Endothelial cell of umbilical vein (primary cell): Measurements from ENCODE around the gene MACROD2. TPM values are rescaled to one million over a fixed set of nuclear protein-coding genes. Genes with fewer than 3 reads are reported as not detected.

ENCODE experiments used
- BruUV-seq: library from RNA; stranded (reverse); fragments of 400-500 nt; replicated peaks from 2 replicates; lab custom pipeline; 2021; lab: Mats Ljungman, UMichigan
- CTCF ChIA-PET: fragments of 300-600, 350-600 bp; sonication (Branson Sonifier 250); formaldehyde crosslinking; loops from one replicate; lab custom pipeline; 2021; ENCODE audit warnings: antibody characterized with exemption, inconsistent platforms; lab: Charles Lee
- POLR2A ChIA-PET: fragments of 300-600, 350-600 bp; sonication (Branson Sonifier 250); formaldehyde crosslinking; loops from one replicate; lab custom pipeline; 2021; ENCODE audit warnings: antibody characterized with exemption, inconsistent platforms; lab: Charles Lee
- DNase-seq: peaks from one replicate; pipeline ENCODE4 v3.0.0-alpha.2; 2011; ENCODE audit warnings: low read depth, low spot score
- FAIRE-seq: peaks from 2 replicates; lab custom pipeline; 2011; peaks lifted over from hg19 to GRCh38; lab: Jason Lieb, UNC
- H2AFZ ChIP-seq: 2 replicates; pipeline ENCODE4 v1.6.0; 2012; ENCODE audit warnings: low read depth, low read length, control low read depth, inconsistent platforms
- H3K27ac ChIP-seq: 2 replicates; pipeline ENCODE4 v1.5.1; 2011; ENCODE audit warnings: low read depth, mild to moderate bottlenecking, control low read depth, low read length, moderate library complexity; ENCODE audit not compliant: insufficient read depth
- H3K27me3 ChIP-seq, 2 experiments: 2 replicates each; pipeline versions ENCODE4 v1.6.0 to v1.6.1; 2011; ENCODE audit warnings: low read length in 2 of 2, mixed read lengths in 1 of 2; ENCODE audit not compliant: control insufficient read depth in 2 of 2, insufficient read depth in 2 of 2
- H3K36me3 ChIP-seq, 2 experiments: 2 replicates in 1 of 2; 3 replicates in 1 of 2; pipeline ENCODE4 v1.5.1; 2011; ENCODE audit warnings: low read length in 2 of 2, mild to moderate bottlenecking in 1 of 2, moderate library complexity in 1 of 2; ENCODE audit not compliant: control insufficient read depth in 2 of 2, insufficient read depth in 2 of 2; ENCODE audit errors: extremely low read depth in 1 of 2
- H3K4me1 ChIP-seq: 3 replicates; pipeline ENCODE4 v1.5.1; 2011; ENCODE audit warnings: mild to moderate bottlenecking, low read length; ENCODE audit not compliant: control insufficient read depth, insufficient read depth; ENCODE audit errors: extremely low read depth
- H3K4me2 ChIP-seq: 2 replicates; pipeline ENCODE4 v1.6.1; 2011; ENCODE audit warnings: low read length, control low read depth, mixed read lengths; ENCODE audit not compliant: insufficient read depth
- H3K4me3 ChIP-seq, 3 experiments: fragments of 200-600 bp in 1 of 3; sonication (generic), shearing (Covaris generic) in 1 of 3; replicated peaks in 1 of 3; 2 replicates each; pipeline ENCODE4 v1.5.1; 2011 to 2016; ENCODE audit warnings: control low read depth in 3 of 3, low read length in 3 of 3, mild to moderate bottlenecking in 2 of 3, inconsistent platforms in 1 of 3, low read depth in 1 of 3, moderate library complexity in 1 of 3; ENCODE audit not compliant: insufficient read depth in 1 of 3
- H3K79me2 ChIP-seq: 2 replicates; pipeline ENCODE4 v1.6.0; 2012; ENCODE audit warnings: low read length, inconsistent platforms; ENCODE audit not compliant: control insufficient read depth, insufficient read depth
- H3K9ac ChIP-seq: replicated peaks from 2 replicates; pipeline ENCODE3; 2011; ENCODE audit warnings: low read length, control low read depth; ENCODE audit not compliant: insufficient read depth; ENCODE audit errors: extremely low read depth
- H3K9me1 ChIP-seq: replicated peaks from 3 replicates; pipeline ENCODE4 v1.6.0; 2011; ENCODE audit warnings: mild to moderate bottlenecking, low read length; ENCODE audit not compliant: control insufficient read depth, insufficient read depth; ENCODE audit errors: extremely low read depth
- H3K9me3 ChIP-seq: replicated peaks from 2 replicates; pipeline ENCODE4 v1.5.1; 2012; ENCODE audit warnings: low read length, inconsistent platforms; ENCODE audit not compliant: control insufficient read depth, insufficient read depth
- H4K20me1 ChIP-seq: replicated peaks from 2 replicates; pipeline ENCODE3; 2011; ENCODE audit warnings: mild to moderate bottlenecking, low read length; ENCODE audit not compliant: control insufficient read depth, insufficient read depth; ENCODE audit errors: extremely low read depth
- EZH2 ChIP-seq: IDR thresholded peaks from 2 replicates; pipeline ENCODE4 v1.6.1; 2012; ENCODE audit warnings: borderline replicate concordance, low read depth, mild to moderate bottlenecking, moderate library complexity, low read length, inconsistent platforms; ENCODE audit not compliant: severe bottlenecking
- FOS ChIP-seq: IDR thresholded peaks from 2 replicates; pipeline ENCODE4 v1.6.1; 2011; ENCODE audit warnings: mild to moderate bottlenecking, low read length, moderate library complexity, borderline replicate concordance; ENCODE audit not compliant: insufficient read depth
- GATA2 ChIP-seq: IDR thresholded peaks from 2 replicates; pipeline ENCODE4 v1.7.0; 2011; ENCODE audit warnings: low read depth, mild to moderate bottlenecking, moderate library complexity, mixed read lengths, low read length; ENCODE audit not compliant: insufficient read length, insufficient read depth
- JUN ChIP-seq: IDR thresholded peaks from 2 replicates; pipeline ENCODE4 v1.6.1; 2011; ENCODE audit warnings: borderline replicate concordance, low read depth; ENCODE audit not compliant: insufficient read length, insufficient read depth
- MAX ChIP-seq: IDR thresholded peaks from 2 replicates; pipeline ENCODE4 v1.6.1; 2011; ENCODE audit not compliant: insufficient read depth, insufficient read length
- MYC ChIP-seq: IDR thresholded peaks from one replicate; pipeline ENCODE4 v1.6.1; 2011; ENCODE audit warnings: mild to moderate bottlenecking, low read depth, low read length
- POLR2A ChIP-seq: IDR thresholded peaks from 2 replicates; pipeline ENCODE4 v1.6.1; 2012; ENCODE audit warnings: low read depth, mild to moderate bottlenecking, control low read depth, low read length
- POLR2AphosphoS5 ChIP-seq: IDR thresholded peaks from 2 replicates; pipeline ENCODE4 v1.6.1; 2012; ENCODE audit warnings: low read depth, mild to moderate bottlenecking, control low read depth, low read length, moderate library complexity; ENCODE audit not compliant: insufficient read depth
- dilution Hi-C: fragments of 300-500 bp; cut with MboI; formaldehyde crosslinking; loops from one replicate; pipeline ENCODE4 v1.15.0; 2019; ENCODE audit warnings: low sequenced_read_pairs; ENCODE audit not compliant: extremely low pct_ligation_motif_present
- intact Hi-C: fragments of 100-400 bp; cut with micrococcal nuclease; formaldehyde crosslinking; loops from one replicate; pipeline ENCODE4 v1.10.0; 2022
- polyA plus RNA-seq, 4 experiments: library from polyadenylated mRNA; depleted of rRNA in 3 of 4; stranded (reverse) in 3 of 4; unstranded in 1 of 4; fragments of >200 nt; gene quantifications; 2 replicates each; pipeline versions ENCODE4 v1.2.1 to v1.2.3, GENCODE V29; 2011 to 2012; ENCODE audit warnings: missing spikeins in 1 of 4
- total RNA-seq: library from RNA; stranded (reverse); gene quantifications from 2 replicates; pipeline ENCODE4 v1.2.3, GENCODE V29; 2021
- TF ChIP-seq, protein P1 (sequence below), 2 donors: IDR thresholded peaks; 1 replicate in 1 of 2; 2 replicates in 1 of 2; pipeline ENCODE4 v1.5.1; 2011; ENCODE audit warnings: low read length in 2 of 2, mild to moderate bottlenecking in 2 of 2, moderate library complexity in 2 of 2, control low read depth in 1 of 2, inconsistent platforms in 1 of 2, low read depth in 1 of 2; ENCODE audit not compliant: insufficient read depth in 1 of 2; ENCODE audit errors: extremely low read depth in 1 of 2

The MACROD2 gene
- total and polyA plus RNA-seq, 2 donors (not counting 3 experiments of a cell fraction or from before 2014, with no cell fraction given): 0.11 to 0.73 TPM

DNA sequence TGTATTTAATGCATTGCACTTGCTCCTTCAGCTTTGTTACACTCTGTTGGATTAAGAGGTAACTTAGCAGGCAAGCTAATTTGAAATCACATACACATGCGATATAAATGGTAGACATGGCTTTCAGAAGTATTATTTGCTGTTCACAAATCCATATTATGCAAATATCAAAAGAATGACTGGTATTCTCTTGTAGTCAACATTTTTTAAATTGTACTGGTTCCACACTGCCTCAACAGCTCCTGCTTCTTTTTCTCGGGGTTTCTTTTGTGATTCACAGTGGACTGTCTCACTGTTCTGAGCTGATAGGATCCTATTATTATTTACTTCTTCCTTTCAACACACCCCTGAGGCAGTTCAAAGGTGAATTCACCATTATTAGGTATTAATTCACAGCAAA, 1650.5 kb downstream of the MACROD2 start:
- Histone ChIP-seq H3K4me1 (peaks cover 5% of the 10 kb centered on the region), H4K20me1 (no peaks in the 10 kb centered on the region), H3K79me2 (no peaks in the 10 kb centered on the region), H3K9ac (no peak overlapping the region), H3K4me3 (no peak overlapping the region), H2AFZ (no peak overlapping the region), H3K9me3 (no peaks in the 10 kb centered on the region), H3K27ac (no peak overlapping the region), H3K9me1 (no peaks in the 10 kb centered on the region), H3K4me2 (no peak overlapping the region), H3K27me3 (no peaks in the 10 kb centered on the region), H3K36me3 (no peaks in the 10 kb centered on the region)
- intact Hi-C loops (no loop called here), dilution Hi-C loops (no loop called here)
- ChIA-PET POLR2A (no interaction called here), CTCF (interaction anchor here (0.9 to 3.4 kb wide), 3 partner anchors 8 to 17 kb away, joined by 3 to 23 read pairs (median 3); no protein-coding TSS in a partner anchor)
- TF ChIP-seq GATA2: no peak
- no peak for TF ChIP-seq MAX
- no peak for TF ChIP-seq JUN
- no peak for TF ChIP-seq EZH2
- no peak for TF ChIP-seq MYC
- no peak for TF ChIP-seq POLR2A
- TF ChIP-seq FOS: no peak
- no peak for TF ChIP-seq POLR2AphosphoS5
- TF ChIP-seq, protein P1, sequence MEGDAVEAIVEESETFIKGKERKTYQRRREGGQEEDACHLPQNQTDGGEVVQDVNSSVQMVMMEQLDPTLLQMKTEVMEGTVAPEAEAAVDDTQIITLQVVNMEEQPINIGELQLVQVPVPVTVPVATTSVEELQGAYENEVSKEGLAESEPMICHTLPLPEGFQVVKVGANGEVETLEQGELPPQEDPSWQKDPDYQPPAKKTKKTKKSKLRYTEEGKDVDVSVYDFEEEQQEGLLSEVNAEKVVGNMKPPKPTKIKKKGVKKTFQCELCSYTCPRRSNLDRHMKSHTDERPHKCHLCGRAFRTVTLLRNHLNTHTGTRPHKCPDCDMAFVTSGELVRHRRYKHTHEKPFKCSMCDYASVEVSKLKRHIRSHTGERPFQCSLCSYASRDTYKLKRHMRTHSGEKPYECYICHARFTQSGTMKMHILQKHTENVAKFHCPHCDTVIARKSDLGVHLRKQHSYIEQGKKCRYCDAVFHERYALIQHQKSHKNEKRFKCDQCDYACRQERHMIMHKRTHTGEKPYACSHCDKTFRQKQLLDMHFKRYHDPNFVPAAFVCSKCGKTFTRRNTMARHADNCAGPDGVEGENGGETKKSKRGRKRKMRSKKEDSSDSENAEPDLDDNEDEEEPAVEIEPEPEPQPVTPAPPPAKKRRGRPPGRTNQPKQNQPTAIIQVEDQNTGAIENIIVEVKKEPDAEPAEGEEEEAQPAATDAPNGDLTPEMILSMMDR (IDR thresholded peaks at IDR 0.05; ENCODE audit: extremely low read depth in 1 of 2, insufficient read depth in 1 of 2, low read depth in 1 of 2, low read length in 2 of 2): no peak
- FAIRE-seq: no peak
- DNase-seq: no peak
- BruUV-seq: no TSS peak
